Activated T-helper 1 cell treated with anti-CD3 and anti-CD28 coated beads, Interleukin-12 subunit alpha, Interleukin-12 subunit beta, Interleukin-2, Interleukin-4 antibody, amounts not matched to agents 30 ng/mL and 10 ng/mL and 1 ng/mL, durations not matched to agents 14 hours and 24 hours and 36 hours (primary cell): Measurements from ENCODE around the gene PLA2G4C. TPM values are rescaled to one million over a fixed set of nuclear protein-coding genes. Genes with fewer than 3 reads are reported as not detected.
A peak's percentile ranks its signal among the peaks of the same experiment; 100 is the strongest.
"Not testable (repeated sequence)": the region's sequence is repeated elsewhere in the genome, so short reads cannot be mapped to it uniquely, and the experiment has no call there.

Experiments used
- DNase-seq: peaks from one replicate; pipeline ENCODE4 v3.0.0; 2021; ENCODE audit warnings: low spot score
- H3K27ac Mint-ChIP-seq: one replicate; pipeline ENCODE4 v1.8.0; 2021; ENCODE audit warnings: mild to moderate bottlenecking, mixed read lengths
- H3K27me3 Mint-ChIP-seq: one replicate; pipeline ENCODE4 v1.8.0; 2022; ENCODE audit warnings: mild to moderate bottlenecking, moderate library complexity, mixed read lengths; ENCODE audit not compliant: insufficient read depth
- H3K36me3 Mint-ChIP-seq: one replicate; pipeline ENCODE4 v1.8.0; 2021; ENCODE audit warnings: low read depth, mixed read lengths
- H3K4me1 Mint-ChIP-seq: one replicate; pipeline ENCODE4 v1.8.0; 2021; ENCODE audit warnings: low read depth, mixed read lengths
- H3K4me3 Mint-ChIP-seq: one replicate; pipeline ENCODE4 v1.8.0; 2021; ENCODE audit warnings: mild to moderate bottlenecking, moderate library complexity, mixed read lengths
- H3K9me3 Mint-ChIP-seq: one replicate; pipeline ENCODE4 v1.8.0; 2021; ENCODE audit warnings: mixed read lengths
- intact Hi-C: fragments of 100-400 bp; cut with micrococcal nuclease; formaldehyde crosslinking; loops from one replicate; pipeline ENCODE4 v1.15.1; 2024
- total RNA-seq: library from RNA; stranded (reverse); gene quantifications from 2 replicates; pipeline ENCODE4 v1.2.3, GENCODE V29; 2022

The PLA2G4C gene
- total RNA-seq, 1 donor from 2014 or later = 12.2 TPM

DNA sequence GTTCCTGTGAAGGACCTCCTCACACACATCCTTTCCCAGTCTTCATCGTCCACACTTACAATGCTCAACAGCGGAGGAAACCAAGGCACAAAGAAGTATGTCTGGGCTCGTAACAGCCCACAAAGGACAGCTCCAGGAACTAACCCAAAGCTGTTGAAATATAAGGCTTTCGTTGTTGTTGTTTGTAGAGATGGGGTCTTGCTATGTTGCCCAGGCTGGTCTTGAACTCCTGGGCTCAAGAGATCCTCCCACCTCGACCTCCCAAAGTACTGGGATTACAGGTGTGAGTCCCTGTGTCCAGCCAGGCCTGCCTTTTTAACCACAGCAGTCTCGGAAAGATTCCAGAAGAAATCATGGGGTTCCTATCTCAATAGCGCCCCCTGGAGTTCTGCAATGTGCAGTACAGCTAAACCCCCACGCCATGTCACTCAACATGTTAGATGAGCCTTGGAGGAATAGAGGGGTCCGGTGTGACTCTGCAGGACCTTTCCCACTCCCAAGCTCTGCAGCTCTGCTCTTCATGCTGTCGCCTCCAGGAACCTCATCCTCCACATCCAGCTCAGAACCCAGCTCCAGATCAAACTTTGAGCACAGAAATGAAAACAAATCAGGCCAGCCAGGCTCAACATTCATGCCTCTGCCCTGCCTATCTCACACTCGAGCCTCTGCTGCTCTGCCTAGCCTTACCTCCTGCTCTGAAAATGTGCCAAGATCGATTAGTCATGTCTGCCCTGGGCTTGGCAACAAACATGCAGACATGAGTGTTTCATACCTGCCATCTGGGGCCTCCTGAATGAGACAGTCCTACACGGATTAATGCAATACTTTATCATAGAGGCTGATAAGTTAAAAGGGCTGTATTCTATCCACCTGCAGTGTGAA lies 7.5 kb downstream of the PLA2G4C start:
- intact Hi-C loops = loop anchor here (1.0 kb wide), 1 partner anchor 140 kb away; no protein-coding TSS in a partner anchor
- Mint-ChIP-seq H3K36me3 (peaks cover 8% of the 10 kb centered on the region), H3K4me1 (peaks cover 13% of the 10 kb centered on the region), H3K4me3 (no peak overlapping the region), H3K27ac (no peak overlapping the region), H3K27me3 (no peaks in the 10 kb centered on the region), H3K9me3 (no peaks in the 10 kb centered on the region)
- peak; percentile 16 for DNase-seq

GRCh38 chr19:48095612-48096175 lies 14.9 kb downstream of the PLA2G4C start:
- no peak for DNase-seq
- H3K4me3 Mint-ChIP-seq = no peak overlapping the region
- no peak overlapping the region for H3K27ac Mint-ChIP-seq
- peaks cover 2% of the 10 kb centered on the region for H3K27me3 Mint-ChIP-seq
- H3K36me3 Mint-ChIP-seq = peaks cover 32% of the 10 kb centered on the region
- no peaks in the 10 kb centered on the region for H3K4me1 Mint-ChIP-seq
- intact Hi-C loops = no loop called here
- H3K9me3 Mint-ChIP-seq = peaks cover 11% of the 10 kb centered on the region

GRCh38 chr19:48094855-48095203 lies 15.8 kb downstream of the PLA2G4C start:
- DNase-seq = no peak
- intact Hi-C loops = no loop called here
- H3K4me1 Mint-ChIP-seq = no peaks in the 10 kb centered on the region
- no peak overlapping the region for H3K4me3 Mint-ChIP-seq
- H3K27ac Mint-ChIP-seq = no peak overlapping the region
- H3K27me3 Mint-ChIP-seq = peaks cover 2% of the 10 kb centered on the region
- peaks cover 32% of the 10 kb centered on the region for H3K36me3 Mint-ChIP-seq
- peaks cover 11% of the 10 kb centered on the region for H3K9me3 Mint-ChIP-seq

DNA sequence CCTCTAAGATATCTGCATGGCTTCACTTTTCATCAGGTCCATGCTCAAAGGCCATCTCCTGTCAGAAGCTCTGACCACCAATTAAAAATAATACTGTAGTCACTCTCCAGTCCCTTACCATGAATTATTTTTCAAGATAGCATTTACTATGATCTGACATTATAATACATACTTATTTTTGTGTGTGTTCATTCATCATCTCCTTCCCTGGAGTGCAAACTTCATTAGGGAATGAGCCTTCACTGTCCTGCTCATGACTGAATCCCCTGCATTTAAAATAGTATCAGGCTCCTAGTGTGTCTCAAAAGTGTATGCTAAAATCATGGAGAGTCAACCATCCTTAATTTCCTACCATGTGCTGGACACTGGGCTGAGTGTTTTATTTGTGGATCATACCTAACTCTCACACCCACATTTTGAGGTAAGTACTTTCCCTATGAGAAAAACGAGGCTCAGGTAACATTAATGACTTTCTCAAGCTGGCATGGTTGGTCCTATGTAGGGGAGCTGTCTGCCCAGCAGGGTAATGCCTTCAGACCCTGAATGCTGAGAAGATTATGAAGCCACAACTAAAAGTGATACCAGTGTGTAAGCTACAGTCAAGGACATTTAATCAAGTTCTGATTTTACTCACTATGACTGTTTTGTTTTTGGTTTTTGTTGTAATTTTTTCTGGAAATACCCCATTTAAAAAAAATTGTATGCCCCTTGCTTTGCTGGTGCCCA lies 16.3 kb downstream of the PLA2G4C start:
- intact Hi-C loops = no loop called here
- H3K4me3 Mint-ChIP-seq = no peak overlapping the region
- H3K27me3 Mint-ChIP-seq = peaks cover 2% of the 10 kb centered on the region
- no peak for DNase-seq
- peaks cover 32% of the 10 kb centered on the region for H3K36me3 Mint-ChIP-seq
- no peak overlapping the region for H3K27ac Mint-ChIP-seq
- peaks cover 11% of the 10 kb centered on the region for H3K9me3 Mint-ChIP-seq
- H3K4me1 Mint-ChIP-seq = no peaks in the 10 kb centered on the region

DNA sequence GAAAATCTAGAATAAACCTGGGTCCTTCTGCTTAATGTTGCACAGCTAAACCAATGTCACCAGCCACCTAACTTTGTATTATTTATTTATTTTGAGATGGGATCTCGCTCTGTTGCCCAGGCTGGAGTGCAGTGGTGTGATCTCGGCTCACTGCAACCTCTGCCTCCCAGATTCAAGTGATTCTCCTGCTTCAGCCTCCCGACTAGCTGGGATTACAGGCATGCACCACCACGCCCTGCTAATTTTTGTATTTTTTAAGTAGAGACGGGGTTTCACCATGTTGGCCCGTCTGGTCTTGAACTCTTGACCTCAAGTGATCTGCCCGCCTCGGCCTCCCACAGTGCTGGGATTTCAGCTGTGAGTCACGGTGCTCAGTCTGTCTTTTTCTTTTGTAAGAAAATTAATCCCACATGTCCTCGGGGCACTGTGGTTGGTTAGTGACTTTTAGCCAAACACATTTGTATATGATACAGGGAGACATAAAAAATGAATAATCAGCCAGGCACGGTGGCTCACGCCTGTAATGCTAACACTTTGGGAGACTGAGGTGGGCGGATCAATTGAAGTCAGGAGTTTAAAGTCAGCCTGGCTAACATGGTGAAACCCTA lies 19.4 kb downstream of the PLA2G4C start:
- Mint-ChIP-seq H3K9me3 (peaks cover 11% of the 10 kb centered on the region), H3K36me3 (peaks cover 27% of the 10 kb centered on the region)
- H3K4me3 Mint-ChIP-seq, H3K27me3 Mint-ChIP-seq, H3K4me1 Mint-ChIP-seq, DNase-seq, H3K27ac Mint-ChIP-seq, intact Hi-C loops: not testable (repeated sequence)

DNA sequence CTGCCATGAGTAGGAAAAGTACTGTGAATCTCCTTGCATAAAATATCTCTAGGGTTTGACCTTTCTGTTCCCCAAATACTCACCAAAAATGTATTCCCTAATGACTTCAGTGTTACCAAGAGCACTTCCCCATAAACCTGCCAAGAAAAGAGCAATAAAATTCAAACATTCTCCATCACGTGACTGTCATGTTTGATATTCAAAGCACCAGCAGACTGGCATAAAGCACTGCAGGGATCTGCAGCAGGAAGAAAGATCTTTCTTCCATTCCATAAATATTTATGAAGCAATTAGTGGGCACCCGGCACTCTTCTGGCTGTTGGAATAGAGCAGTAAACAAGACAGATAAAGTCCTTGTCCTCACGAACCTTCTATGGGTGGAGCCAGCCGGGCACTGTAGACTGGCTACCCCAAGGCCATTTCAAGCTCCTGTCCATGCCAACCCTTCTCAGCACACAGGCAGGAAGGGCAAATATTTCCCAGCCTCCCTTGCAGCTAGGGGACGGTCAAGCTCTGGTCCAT lies 20.3 kb downstream of the PLA2G4C start:
- peaks cover 11% of the 10 kb centered on the region for H3K9me3 Mint-ChIP-seq
- DNase-seq = no peak
- intact Hi-C loops = no loop called here
- peaks cover 20% of the 10 kb centered on the region for H3K36me3 Mint-ChIP-seq
- H3K27ac Mint-ChIP-seq = no peak overlapping the region
- H3K4me1 Mint-ChIP-seq = no peaks in the 10 kb centered on the region
- no peak overlapping the region for H3K4me3 Mint-ChIP-seq
- peaks cover 2% of the 10 kb centered on the region for H3K27me3 Mint-ChIP-seq

DNA sequence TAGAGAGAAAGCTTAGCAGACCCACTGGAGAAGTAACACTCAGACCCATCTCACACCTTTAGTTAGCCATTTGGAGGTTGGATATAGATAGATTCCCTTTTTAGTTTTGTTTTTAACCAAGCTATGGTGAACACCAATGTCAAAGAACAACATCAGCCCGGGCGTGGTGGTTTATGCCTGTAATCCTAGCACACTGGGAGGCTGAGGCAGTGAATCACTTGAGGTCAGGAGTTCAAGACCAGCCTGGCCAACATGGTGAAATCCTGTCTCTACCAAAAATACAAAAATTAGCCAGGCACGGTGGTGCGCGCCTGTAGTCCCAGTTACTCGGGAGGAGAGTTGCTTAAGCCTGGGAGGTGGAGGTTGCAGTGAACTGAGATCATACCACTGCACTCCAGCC lies 21.6 kb downstream of the PLA2G4C start:
- H3K27me3 Mint-ChIP-seq, H3K4me1 Mint-ChIP-seq, H3K27ac Mint-ChIP-seq, intact Hi-C loops, H3K4me3 Mint-ChIP-seq, H3K9me3 Mint-ChIP-seq, DNase-seq: not testable (repeated sequence)
- peaks cover 11% of the 10 kb centered on the region for H3K36me3 Mint-ChIP-seq

- DNase-seq = no peak
- Mint-ChIP-seq H3K9me3 (no peaks in the 10 kb centered on the region), H3K4me1 (no peaks in the 10 kb centered on the region), H3K27me3 (no peaks in the 10 kb centered on the region), H3K4me3 (no peak overlapping the region), H3K36me3 (no peaks in the 10 kb centered on the region), H3K27ac (no peak overlapping the region)
- intact Hi-C loops = no loop called here
These were observed 24.4 kb downstream of the PLA2G4C start for GRCh38 chr19:48085904-48086864.

DNA sequence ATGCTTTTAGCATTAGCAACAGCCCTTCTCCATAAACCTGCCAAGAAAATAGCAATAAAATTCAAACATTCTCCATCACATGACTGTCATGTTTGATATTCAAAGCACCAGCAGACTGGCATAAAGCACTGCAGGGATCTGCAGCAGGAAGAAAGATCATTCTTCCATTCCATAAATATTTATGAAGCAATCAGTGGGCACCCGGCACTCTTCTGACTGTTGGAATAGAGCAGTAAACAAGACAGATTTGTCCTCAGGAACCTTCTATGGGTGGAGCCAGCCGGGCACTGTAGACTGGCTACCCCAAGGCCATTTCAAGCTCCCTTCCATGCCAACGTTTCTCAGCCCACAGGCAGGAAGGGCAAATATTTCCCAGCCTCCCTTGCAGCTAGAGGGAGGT lies 25.5 kb downstream of the PLA2G4C start:
- Mint-ChIP-seq H3K9me3 (no peaks in the 10 kb centered on the region), H3K4me3 (no peak overlapping the region), H3K36me3 (no peaks in the 10 kb centered on the region), H3K4me1 (no peaks in the 10 kb centered on the region), H3K27ac (no peak overlapping the region), H3K27me3 (no peaks in the 10 kb centered on the region)
- intact Hi-C loops = no loop called here
- DNase-seq = no peak

GRCh38 chr19:48081106-48081505 lies 29.5 kb downstream of the PLA2G4C start:
- intact Hi-C loops = no loop called here
- Mint-ChIP-seq H3K4me3 (no peak overlapping the region), H3K4me1 (no peaks in the 10 kb centered on the region), H3K27me3 (no peaks in the 10 kb centered on the region), H3K9me3 (no peaks in the 10 kb centered on the region), H3K27ac (no peak overlapping the region), H3K36me3 (peaks cover 3% of the 10 kb centered on the region)
- DNase-seq = no peak

DNA sequence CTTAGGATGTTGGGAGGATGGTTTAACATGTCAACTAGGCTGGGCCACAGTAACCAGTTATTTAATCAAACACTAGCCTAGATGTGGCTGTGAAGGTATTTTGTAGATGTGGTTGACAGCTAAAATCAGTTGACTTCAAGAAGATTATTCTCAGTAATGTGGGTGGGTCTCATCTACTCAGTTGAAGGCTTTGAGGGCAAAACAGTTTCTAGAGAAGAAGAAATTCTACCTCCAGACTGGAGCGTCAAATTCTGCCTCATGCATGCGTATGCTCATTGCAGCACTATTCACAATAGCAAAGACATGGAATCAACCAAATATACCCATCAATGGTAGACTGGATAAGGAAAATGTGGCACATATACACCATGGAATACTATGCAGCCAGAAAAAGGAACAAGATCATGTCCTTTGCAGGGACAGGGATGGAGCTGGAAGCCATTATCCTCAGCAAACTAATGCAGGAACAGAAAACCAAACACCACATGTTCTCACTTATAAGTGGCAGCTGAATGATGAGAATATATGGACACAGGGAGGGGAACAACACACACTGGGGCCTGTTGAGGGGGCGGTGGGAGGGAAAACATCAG lies 40.3 kb downstream of the PLA2G4C start:
- H3K4me3 Mint-ChIP-seq, DNase-seq, H3K27ac Mint-ChIP-seq, H3K9me3 Mint-ChIP-seq, H3K36me3 Mint-ChIP-seq, intact Hi-C loops, H3K27me3 Mint-ChIP-seq, H3K4me1 Mint-ChIP-seq: not testable (repeated sequence)

- Mint-ChIP-seq H3K4me1 (no peaks in the 10 kb centered on the region), H3K27me3 (peaks cover 2% of the 10 kb centered on the region), H3K27ac (no peak overlapping the region), H3K36me3 (peaks cover 1% of the 10 kb centered on the region), H3K4me3 (no peak overlapping the region), H3K9me3 (no peaks in the 10 kb centered on the region)
- intact Hi-C loops = no loop called here
- no peak for DNase-seq
These were observed 41.2 kb downstream of the PLA2G4C start for GRCh38 chr19:48069435-48069834.
